Pancreas (tissue), 10 donors: Measurements from ENCODE around the gene ERN1. TPM values are rescaled to one million over a fixed set of nuclear protein-coding genes. Genes with fewer than 3 reads are reported as not detected.

Experiments used
- ATAC-seq, 4 donors: fragments of 200-7000 bp; cut with Tn5 transposase; one replicate each; pipeline versions ENCODE4 v1.8.0 to v1.9.1; 2020; ENCODE audit warnings: mild to moderate bottlenecking in 4 of 4, moderate library complexity in 4 of 4
- DNase-seq, 6 donors: peaks; one replicate each; pipeline ENCODE4 v3.0.0-alpha.2; 2020
- FAIRE-seq: peaks from 2 replicates; lab custom pipeline; 2012; peaks lifted over from hg19 to GRCh38; lab: Jason Lieb, UNC
- H3K27ac ChIP-seq, 4 donors: fragments of 200-600 bp; sonication (generic); 1 replicate in 3 of 4; 2 replicates in 1 of 4; pipeline versions ENCODE4 v1.5.0 to v1.8.0; 2020
- H3K27me3 ChIP-seq, 4 donors: fragments of 200-600 bp; one replicate each; pipeline ENCODE4 v1.8.0; 2021
- H3K36me3 ChIP-seq, 3 donors: fragments of 200-600 bp; sonication (generic) in 1 of 3; one replicate each; pipeline versions ENCODE4 v1.5.0 to v1.8.0; 2020 to 2021
- H3K4me1 ChIP-seq, 3 donors: fragments of 200-600 bp; one replicate each; pipeline ENCODE4 v1.8.0; 2021
- H3K4me3 ChIP-seq, 4 donors: fragments of 200-600 bp; sonication (generic) in 2 of 4; one replicate each; pipeline versions ENCODE4 v1.5.0 to v1.8.0; 2020 to 2021
- H3K9me3 ChIP-seq, 4 donors: fragments of 200-600 bp; one replicate each; pipeline ENCODE4 v1.8.0; 2021
- WGBS, 2 donors: extraction: QIAGEN DNeasy Blood & Tissue Kit; methylation state at CpG; one replicate each; pipeline ENCODE4 v1.1.7; 2013; 5-methylcytosine and 5-hydroxymethylcytosine counted together
- intact Hi-C, 3 donors: fragments of 100-400 bp; cut with DNase I; formaldehyde crosslinking; loops; one replicate each; pipeline versions ENCODE4 v1.11.1 to v1.14.2; 2022
- polyA plus RNA-seq, 2 donors: library from polyadenylated mRNA; stranded (reverse); fragments of 200-250 nt; gene quantifications; one replicate each; pipeline ENCODE4 v1.2.3, GENCODE V29; 2013
- total RNA-seq, 6 donors: library from RNA; stranded (reverse); fragmentation: NEBNext Ultra II Directional in 4 of 6; extraction: Animal tissue kit (Norgen Biotek cat#: 25700) in 4 of 6; gene quantifications; one replicate each; pipeline versions ENCODE4 v1.2.1 to v1.2.4, GENCODE V29; 2021 to 2023
- TF ChIP-seq, protein P1 (sequence below), 4 donors: fragments of 200-600 bp; sonication (generic) in 3 of 4; IDR thresholded peaks; one replicate each; pipeline versions ENCODE4 v1.5.0 to v1.8.0; 2021; ENCODE audit warnings: antibody characterized with exemption in 4 of 4
- donor health status: healthy with polysubstance abuse.
- donor health status: DM: no; HTN: no; CAD: no; lungs with moderate emphysema.
- donor health status: DM: no; HTN: no; CAD: no.
- donor health status: control.
- donor health status: control.
- donor health status: Bipolar disorder and iron deficiency.
- donor health status: DM: yes; HTN: yes; CAD: no.
- donor health status: DM: no; HTN: no; CAD: no.
- donor health status: DM: no; HTN: no; CAD: no.
- donor health status: DM: yes; HTN: yes; CAD: no.

The ERN1 gene
- total and polyA plus RNA-seq, 8 donors = 10.4 to 151 (median 39.1) TPM

DNA sequence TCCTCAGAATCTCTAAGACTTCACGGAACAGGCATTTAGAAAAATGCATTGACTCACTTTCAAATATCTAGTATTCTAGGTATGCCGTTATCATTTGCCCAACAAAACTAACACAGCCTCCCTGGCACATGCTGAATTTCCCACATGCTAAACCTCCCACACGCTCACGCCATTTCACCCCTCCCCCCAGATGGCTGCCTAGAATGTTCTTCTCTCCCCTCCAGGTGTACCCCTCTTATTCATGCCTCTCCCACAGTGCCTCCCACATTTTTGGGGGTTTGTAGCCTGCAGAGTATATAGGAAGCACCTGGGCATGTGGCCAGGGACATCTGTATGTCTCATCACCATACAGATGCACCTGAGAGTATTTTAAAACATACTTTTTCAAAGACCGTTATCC lies 71.3 kb downstream of the ERN1 start:
- Histone ChIP-seq H3K27ac (peak overlapping the region in 3 of 4 donors; percentile 16 to 89 (median 83)), H3K4me3 (no peak overlapping the region), H3K27me3 (no peaks in the 10 kb centered on the region), H3K9me3 (no peaks in the 10 kb centered on the region), H3K4me1 (peaks cover 32 to 47% (median 42%) of the 10 kb centered on the region in 3 donors), H3K36me3 (peaks cover 0 to 25% (median 20%) of the 10 kb centered on the region in 3 donors)
- peak in 5 of 6 donors; percentile 68 to 86 (median 83) for DNase-seq
- intact Hi-C loops = no loop called here
- ATAC-seq = peak; percentile 56 to 79 (median 62)
- no peak for FAIRE-seq
- 24 to 49% methylated on average over 5 of the region's 5 CpGs for WGBS, 2 donors
- TF ChIP-seq, protein P1, sequence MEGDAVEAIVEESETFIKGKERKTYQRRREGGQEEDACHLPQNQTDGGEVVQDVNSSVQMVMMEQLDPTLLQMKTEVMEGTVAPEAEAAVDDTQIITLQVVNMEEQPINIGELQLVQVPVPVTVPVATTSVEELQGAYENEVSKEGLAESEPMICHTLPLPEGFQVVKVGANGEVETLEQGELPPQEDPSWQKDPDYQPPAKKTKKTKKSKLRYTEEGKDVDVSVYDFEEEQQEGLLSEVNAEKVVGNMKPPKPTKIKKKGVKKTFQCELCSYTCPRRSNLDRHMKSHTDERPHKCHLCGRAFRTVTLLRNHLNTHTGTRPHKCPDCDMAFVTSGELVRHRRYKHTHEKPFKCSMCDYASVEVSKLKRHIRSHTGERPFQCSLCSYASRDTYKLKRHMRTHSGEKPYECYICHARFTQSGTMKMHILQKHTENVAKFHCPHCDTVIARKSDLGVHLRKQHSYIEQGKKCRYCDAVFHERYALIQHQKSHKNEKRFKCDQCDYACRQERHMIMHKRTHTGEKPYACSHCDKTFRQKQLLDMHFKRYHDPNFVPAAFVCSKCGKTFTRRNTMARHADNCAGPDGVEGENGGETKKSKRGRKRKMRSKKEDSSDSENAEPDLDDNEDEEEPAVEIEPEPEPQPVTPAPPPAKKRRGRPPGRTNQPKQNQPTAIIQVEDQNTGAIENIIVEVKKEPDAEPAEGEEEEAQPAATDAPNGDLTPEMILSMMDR (IDR thresholded peaks at IDR 0.05) = no peak

DNA sequence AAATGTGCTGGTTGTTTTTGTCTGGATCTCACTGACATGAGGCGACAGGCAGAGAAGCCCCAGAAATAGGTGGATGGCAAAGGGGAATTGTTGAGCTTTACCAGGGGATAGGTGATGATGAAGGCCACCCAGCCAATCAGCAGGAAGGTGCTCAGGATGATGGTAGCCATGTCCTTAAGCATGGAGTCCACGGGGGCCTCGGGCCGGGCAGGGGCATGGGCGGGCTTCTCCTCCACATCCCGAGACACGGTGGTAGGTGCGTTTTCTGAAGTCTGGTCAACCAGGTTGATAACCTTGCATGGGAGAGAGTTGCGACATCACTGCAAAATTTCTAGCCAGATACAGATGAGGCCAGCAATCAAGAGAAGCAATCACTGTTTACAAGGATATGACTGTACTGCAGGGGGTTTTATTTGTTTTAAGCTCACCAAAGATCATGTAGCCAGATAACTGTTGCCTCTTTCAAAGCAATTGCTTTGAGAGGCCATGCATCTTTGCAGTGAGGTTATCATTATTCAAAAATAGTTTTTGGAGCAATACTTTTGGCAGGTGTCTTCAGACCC lies 72.2 kb downstream of the ERN1 start:
- ATAC-seq = no peak
- Histone ChIP-seq H3K27ac (peak overlapping the region in 2 of 4 donors; percentile 83 to 89), H3K36me3 (peaks cover 0 to 33% (median 27%) of the 10 kb centered on the region in 3 donors), H3K27me3 (no peaks in the 10 kb centered on the region), H3K4me3 (no peak overlapping the region), H3K4me1 (peaks cover 32 to 42% (median 39%) of the 10 kb centered on the region in 3 donors), H3K9me3 (no peaks in the 10 kb centered on the region)
- intact Hi-C loops = no loop called here
- no peak for FAIRE-seq
- WGBS, 2 donors = 64 to 69% methylated on average over 9 of the region's 9 CpGs
- no peak for DNase-seq
- TF ChIP-seq, protein P1 (IDR thresholded peaks at IDR 0.05) = no peak

DNA sequence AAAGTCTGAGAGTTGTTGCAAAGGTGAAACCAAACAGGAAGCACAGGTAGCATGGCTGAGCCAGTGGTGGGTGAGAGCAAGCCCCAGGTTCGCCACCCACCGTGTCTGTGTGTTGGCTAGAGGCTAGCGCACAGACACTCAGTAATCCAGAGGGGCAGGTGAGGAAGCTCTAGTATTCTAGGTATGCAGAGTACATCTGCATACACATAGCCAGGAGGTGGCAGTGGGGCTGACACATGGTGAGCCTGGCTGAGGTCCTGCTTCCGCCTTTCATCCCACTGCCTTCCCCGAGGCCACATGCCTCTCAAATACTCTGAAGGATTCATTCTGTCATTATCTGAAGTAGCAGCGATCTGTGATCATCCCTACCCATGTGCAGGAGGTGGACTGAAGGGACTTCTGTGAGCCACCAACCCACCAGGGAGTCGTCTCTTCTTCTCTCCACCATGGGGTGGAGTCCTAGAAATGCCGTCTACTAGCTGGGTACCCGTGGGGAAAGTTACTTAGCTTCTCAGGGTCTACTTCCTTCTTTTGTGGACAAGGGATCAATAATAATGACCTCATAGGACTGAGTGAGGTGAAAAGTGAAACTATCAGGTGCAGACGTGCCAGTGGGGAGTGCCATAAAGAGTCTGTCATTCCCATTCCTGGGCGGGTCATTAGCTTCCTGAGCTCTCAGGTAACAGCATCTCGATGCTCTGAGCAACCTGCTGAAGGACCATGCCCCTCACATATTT lies 73.5 kb downstream of the ERN1 start:
- Histone ChIP-seq H3K4me3 (no peak overlapping the region), H3K9me3 (no peaks in the 10 kb centered on the region), H3K27ac (peak overlapping the region; percentile 42 to 89 (median 64)), H3K4me1 (peaks cover 32 to 42% (median 34%) of the 10 kb centered on the region in 3 donors), H3K36me3 (peaks cover 5 to 47% (median 33%) of the 10 kb centered on the region in 3 donors), H3K27me3 (no peaks in the 10 kb centered on the region)
- FAIRE-seq = no peak
- DNase-seq = peak in 3 of 6 donors; percentile 49 to 71 (median 60)
- intact Hi-C loops = no loop called here
- WGBS, 2 donors = 33 to 41% methylated on average over 12 of the region's 12 CpGs
- TF ChIP-seq, protein P1 (IDR thresholded peaks at IDR 0.05) = no peak
- peak; percentile 65 to 82 (median 72) for ATAC-seq

- no peak for FAIRE-seq
- peak; percentile 70 to 79 (median 75) for ATAC-seq
- peak in 5 of 6 donors; percentile 74 to 90 (median 83) for DNase-seq
- TF ChIP-seq, protein P1 (IDR thresholded peaks at IDR 0.05) = no peak
- intact Hi-C loops = no loop called here
- Histone ChIP-seq H3K27me3 (no peaks in the 10 kb centered on the region), H3K4me1 (peaks cover 32 to 42% (median 34%) of the 10 kb centered on the region in 3 donors), H3K4me3 (no peak overlapping the region), H3K36me3 (peaks cover 5 to 50% (median 43%) of the 10 kb centered on the region in 3 donors), H3K27ac (peak overlapping the region; percentile 42 to 89 (median 64)), H3K9me3 (no peaks in the 10 kb centered on the region)
- WGBS, 2 donors = 58 to 60% methylated on average over 22 of the region's 22 CpGs
Observed at GRCh38 chr17:64055183-64056142, 74.5 kb downstream of the ERN1 start.
